Vagina (tissue), 2 donors: ENCODE data around the gene HBA1.
"Not testable (repeated sequence)": the region's sequence is repeated elsewhere in the genome, so short reads cannot be mapped to it uniquely, and the experiment has no call there.

ENCODE experiments used
- POLR2A ChIP-seq, 2 donors: fragments of 450-650 bp; IDR thresholded peaks; one replicate each; pipeline ENCODE4 v1.6.1; 2017; ENCODE audit warnings: antibody characterized with exemption in 2 of 2, mild to moderate bottlenecking in 2 of 2, moderate library complexity in 2 of 2
- POLR2AphosphoS5 ChIP-seq, 2 donors: sonication (generic); formaldehyde crosslinking; IDR thresholded peaks; one replicate each; pipeline ENCODE4 v1.9.0; 2017; ENCODE audit warnings: antibody characterized with exemption in 2 of 2, mild to moderate bottlenecking in 2 of 2, low read depth in 1 of 2; ENCODE audit not compliant: insufficient read depth in 1 of 2
- TF ChIP-seq, protein P1 (sequence below), 3 experiments: fragments of 450-650 bp in 2 of 3; fragments of 200-600 bp in 1 of 3; sonication (generic) in 1 of 3; IDR thresholded peaks; one replicate each; pipeline ENCODE4 v1.5.1; 2017 to 2019; ENCODE audit warnings: antibody characterized with exemption in 3 of 3, mild to moderate bottlenecking in 2 of 3, moderate library complexity in 2 of 3

DNA sequence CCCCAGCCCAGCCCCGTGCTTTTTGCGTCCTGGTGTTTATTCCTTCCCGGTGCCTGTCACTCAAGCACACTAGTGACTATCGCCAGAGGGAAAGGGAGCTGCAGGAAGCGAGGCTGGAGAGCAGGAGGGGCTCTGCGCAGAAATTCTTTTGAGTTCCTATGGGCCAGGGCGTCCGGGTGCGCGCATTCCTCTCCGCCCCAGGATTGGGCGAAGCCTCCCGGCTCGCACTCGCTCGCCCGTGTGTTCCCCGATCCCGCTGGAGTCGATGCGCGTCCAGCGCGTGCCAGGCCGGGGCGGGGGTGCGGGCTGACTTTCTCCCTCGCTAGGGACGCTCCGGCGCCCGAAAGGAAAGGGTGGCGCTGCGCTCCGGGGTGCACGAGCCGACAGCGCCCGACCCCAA lies 474 bp upstream of the HBA1 start:
- TF ChIP-seq, protein P1, sequence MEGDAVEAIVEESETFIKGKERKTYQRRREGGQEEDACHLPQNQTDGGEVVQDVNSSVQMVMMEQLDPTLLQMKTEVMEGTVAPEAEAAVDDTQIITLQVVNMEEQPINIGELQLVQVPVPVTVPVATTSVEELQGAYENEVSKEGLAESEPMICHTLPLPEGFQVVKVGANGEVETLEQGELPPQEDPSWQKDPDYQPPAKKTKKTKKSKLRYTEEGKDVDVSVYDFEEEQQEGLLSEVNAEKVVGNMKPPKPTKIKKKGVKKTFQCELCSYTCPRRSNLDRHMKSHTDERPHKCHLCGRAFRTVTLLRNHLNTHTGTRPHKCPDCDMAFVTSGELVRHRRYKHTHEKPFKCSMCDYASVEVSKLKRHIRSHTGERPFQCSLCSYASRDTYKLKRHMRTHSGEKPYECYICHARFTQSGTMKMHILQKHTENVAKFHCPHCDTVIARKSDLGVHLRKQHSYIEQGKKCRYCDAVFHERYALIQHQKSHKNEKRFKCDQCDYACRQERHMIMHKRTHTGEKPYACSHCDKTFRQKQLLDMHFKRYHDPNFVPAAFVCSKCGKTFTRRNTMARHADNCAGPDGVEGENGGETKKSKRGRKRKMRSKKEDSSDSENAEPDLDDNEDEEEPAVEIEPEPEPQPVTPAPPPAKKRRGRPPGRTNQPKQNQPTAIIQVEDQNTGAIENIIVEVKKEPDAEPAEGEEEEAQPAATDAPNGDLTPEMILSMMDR (IDR thresholded peaks at IDR 0.05), result not testable (repeated sequence)
- not testable (repeated sequence) for TF ChIP-seq POLR2A (IDR thresholded peaks at IDR 0.05); POLR2AphosphoS5 (IDR thresholded peaks at IDR 0.05; ENCODE audit: insufficient read depth in 1 of 2, low read depth in 1 of 2)
